Amniotic stem cell (primary cell): ENCODE results near the gene CD274.
"Not testable (repeated sequence)": the region's sequence is repeated elsewhere in the genome, so short reads cannot be mapped to it uniquely, and the experiment has no call there.

Experiments used
- DNase-seq: peaks from one replicate; lab custom pipeline; 2025; lab: John Stamatoyannopoulos, UW

The CD274 gene

DNA sequence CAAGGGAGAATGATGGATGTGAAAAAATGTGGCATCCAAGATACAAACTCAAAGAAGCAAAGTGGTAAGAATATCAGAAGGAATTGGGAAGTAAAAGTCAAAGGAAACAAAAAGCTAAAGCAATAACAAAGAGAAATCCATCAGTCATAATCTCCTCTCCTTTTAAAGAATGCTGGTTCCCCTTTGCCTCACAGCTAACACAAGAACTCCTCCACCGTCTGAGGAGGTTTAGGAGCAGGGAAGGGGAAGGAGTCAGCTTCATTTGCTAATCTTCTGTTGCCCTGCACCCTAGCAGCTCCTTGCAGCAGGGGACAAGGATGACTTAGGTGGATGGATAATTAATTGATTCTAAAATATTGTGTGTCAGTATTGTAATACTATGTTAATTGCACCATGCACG, 16.4 kb downstream of the CD274 start:
- DNase-seq = no peak

DNA sequence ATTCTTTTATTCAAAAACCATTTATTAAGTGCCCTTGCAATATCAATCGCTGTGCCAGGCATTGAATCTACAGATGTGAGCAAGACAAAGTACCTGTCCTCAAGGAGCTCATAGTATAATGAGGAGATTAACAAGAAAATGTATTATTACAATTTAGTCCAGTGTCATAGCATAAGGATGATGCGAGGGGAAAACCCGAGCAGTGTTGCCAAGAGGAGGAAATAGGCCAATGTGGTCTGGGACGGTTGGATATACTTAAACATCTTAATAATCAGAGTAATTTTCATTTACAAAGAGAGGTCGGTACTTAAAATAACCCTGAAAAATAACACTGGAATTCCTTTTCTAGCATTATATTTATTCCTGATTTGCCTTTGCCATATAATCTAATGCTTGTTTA, 18.5 kb downstream of the CD274 start:
- DNase-seq = no peak

DNA sequence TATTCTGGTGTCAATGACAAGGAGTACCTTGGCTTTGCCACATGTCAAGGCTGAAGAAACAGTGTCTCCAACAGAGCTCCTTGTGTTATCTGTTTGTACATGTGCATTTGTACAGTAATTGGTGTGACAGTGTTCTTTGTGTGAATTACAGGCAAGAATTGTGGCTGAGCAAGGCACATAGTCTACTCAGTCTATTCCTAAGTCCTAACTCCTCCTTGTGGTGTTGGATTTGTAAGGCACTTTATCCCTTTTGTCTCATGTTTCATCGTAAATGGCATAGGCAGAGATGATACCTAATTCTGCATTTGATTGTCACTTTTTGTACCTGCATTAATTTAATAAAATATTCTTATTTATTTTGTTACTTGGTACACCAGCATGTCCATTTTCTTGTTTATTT, 19.8 kb downstream of the CD274 start:
- DNase-seq = no peak

DNA sequence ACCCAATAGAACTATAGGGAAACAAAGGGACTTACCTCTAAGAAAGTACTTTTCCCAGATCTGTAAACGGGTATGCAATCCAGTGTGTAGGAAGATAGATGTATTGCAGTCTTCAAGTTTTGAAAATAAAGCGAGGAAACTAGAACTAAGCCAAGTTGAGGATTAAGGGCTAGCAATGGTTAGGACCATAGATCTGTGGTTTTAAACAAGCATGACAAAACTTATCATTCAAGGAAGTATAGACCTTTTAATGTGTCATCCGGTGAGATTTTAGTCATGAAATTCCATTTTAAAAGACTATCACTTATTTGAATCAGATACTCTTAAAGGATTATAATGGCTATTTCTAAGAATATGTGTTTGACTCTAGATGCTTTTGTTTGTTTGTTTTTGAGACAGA, 20.5 kb downstream of the CD274 start:
- no peak for DNase-seq

DNA sequence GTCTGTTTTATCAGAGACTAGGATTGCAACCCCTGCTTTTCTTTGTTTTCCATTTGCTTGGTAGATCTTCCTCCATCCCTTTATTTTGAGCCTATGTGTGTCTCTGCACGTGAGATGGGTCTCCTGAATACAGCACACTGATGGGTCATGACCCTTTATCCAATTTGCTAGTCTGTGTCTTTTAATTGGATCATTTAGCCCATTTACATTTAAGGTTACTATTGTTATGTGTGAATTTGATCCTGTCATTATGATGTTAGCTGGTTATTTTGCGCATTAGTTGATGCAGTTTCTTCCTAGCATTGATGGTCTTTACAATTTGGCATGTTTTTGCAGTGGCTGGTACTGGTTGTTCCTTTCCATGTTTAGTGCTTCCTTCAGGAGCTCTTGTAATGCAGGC, 25.3 kb downstream of the CD274 start:
- not testable (repeated sequence) for DNase-seq

DNA sequence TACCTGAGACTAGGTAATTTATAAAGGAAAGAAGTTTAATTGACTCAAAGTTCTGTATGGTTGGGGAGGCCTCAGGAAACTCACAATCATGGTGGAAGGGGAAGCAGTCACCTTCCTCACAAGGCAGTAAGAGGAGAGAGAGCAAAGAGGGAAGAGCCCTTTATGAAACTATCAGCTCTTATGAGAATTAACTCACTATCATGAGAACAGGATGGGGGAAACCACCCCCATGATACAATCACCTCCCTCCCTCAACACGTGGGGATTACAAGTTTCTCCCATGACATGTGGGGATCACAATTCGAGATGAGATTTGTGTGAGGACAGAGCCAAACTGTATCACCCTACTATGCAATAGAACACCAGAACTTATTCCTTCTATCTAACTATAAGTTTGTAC, 27.9 kb downstream of the CD274 start:
- DNase-seq = no peak

DNA sequence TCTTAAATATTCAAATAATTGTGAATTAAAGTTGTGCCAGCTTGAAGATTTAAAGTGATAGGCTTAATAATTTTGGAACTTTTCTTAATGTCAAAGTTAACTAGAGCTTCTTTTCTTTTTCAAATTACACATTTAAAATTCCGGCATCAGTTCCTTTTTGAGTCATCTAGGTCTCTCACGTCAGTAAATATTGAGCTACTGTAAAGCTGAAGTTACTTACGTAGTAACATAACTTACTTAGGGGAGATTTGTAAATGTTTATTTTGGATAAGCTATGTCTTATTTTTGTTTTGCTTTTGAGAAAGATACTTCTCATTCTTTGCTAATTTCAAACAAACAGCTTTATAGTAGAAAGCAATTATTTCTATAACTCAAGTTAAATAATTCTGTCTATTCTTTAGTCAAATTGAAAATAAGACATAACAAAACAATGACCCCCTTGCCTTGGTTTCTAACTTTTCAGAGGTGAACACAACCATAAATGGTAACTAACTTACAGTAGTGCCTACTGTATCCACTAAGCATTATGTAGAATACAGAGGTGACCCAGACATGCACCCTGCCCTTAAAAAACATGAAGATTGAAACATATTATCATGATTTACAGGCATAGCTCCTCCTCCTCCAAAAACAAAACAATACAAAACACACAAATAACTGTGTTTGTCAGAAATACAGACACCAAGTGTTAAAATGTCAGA, 29.8 kb downstream of the CD274 start:
- DNase-seq = no peak

DNA sequence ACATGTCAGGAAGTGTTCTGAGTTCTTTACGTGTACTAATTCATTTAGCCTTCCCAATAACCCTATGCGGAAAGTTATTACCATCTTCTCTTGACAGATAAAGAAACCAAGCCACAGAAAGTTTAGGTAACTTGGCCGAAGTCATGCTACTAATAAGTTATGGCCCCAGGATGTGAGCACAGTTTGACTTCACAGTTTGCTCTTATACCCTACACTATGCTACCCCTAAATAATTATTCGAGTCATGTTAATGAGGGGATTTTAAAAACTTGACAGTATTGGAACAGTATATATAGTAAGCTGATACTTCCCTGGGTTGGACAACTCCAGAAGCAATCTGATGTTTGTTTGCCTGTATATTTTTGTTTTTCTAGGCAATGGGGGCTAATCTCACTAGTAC, 30.6 kb downstream of the CD274 start:
- DNase-seq = no peak

DNA sequence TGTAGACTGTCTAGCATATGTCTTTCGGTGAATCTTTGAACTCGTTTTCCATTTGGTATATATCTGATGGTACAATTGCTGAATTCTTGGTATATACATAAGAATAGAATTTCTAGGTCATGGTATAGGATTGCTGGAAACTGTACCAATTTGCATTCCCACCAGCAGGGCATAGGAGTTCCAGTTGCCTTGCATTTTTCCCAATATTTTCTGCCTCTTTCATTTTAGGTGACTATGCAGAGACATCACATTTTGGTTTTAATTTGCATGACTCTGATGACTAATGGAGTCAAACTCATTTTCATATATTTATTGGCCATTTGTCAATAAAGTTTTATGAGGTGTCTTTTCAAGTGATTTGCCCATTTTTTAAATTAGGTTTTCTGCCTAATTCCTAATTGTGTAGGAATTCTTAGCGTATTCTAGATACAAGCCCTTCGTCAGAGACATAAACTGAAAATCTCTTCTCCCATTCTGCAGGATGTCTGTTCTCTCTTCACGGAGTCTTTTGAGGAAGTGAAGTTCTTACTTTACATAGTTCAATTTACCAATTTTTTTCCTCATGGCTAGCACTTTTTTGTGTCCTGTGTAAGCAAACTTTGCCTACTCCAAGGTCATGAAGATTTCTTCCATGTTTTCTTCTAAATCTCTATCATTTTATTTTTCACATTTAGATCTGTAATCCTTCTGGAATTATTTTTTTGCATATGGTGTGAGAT, 31.1 kb downstream of the CD274 start:
- DNase-seq = no peak

DNA sequence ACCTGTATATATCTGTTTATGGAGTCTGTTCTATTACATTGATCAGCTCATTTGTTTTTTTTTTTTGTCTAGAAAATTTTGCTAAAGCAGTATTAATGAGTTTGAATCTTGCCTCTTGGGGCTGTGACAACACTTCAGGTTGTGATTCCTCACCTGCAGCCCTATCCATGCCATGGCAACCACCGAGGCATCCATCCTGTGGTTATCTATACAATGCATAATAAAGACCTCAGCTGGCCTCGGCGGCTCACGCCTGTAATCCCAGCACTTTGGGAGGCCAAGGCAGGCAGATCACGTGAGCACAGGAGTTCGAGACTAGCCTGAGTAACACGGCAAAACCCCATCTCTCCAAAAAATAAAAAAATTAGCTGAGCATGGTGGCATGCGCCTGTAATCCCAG, 31.9 kb downstream of the CD274 start:
- DNase-seq = no peak

DNA sequence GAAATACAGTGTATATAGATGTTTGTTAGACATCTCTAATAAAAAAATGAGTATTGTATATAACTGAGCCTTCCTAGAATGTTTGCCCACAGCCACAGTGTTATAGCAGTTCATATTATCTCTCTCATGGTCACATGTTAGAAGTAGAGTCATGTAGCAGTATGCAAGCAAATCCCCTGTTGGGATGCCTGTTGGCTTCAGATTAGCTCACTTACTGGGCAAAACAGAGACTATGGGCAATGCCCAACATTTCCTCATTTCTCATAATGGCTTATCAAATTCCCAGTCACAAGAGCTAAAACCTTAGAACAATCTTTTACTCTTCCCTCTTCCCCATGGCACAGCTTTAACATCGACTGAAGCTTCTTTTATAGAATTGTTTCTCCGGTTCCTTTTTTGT, 33.0 kb downstream of the CD274 start:
- no peak for DNase-seq

DNA sequence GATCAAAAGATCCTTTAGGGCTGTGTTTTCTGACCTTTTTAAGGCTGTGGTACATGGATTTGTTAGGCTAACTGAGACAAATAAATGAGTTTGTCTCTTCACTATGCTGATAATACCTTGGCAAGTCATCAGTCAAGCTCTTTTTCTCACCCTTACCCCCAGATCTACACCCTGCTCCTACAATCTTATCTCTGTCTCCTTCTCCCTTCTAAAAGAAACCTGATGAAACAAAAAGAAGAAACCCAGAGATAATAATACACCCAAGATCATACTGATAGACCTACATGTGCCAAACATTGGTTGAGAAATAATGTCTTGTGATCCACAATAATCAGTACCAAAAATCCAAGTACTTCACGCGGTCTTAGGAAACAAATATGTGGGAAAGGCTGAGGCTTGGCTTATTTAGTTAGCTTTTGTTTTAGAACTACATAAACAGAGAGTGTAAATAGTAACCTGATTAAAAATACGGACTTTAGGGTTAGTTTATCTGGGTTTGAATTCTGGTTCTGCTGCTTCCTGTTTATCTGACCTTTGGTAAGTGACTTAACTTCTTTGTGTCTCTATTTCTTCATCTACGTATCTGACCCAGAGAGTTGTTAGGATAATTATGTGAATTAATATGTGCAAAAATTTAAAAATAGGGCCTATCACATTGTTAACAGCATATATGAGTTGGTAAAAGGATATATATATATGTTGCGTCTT, 35.2 kb downstream of the CD274 start:
- DNase-seq = no peak

DNA sequence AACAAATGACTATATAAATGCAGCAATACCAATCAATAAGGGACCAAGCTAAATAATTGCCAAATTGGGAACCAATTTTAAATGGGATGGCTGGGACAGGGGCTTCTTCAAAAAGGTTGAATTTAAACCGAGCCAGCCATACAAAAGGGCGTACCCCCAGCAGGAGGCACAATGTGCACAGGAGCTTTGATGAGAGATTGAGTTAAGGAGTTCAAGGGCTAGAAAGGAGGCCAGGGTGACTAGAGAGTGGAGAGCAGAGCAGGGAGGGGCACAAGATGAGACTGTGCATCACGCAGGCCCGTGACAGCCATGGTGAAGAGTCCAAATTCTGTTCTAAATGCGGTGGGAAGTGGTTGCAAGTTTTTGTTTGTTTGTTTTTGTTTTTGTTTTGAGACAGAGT, 36.6 kb downstream of the CD274 start:
- no peak for DNase-seq

DNA sequence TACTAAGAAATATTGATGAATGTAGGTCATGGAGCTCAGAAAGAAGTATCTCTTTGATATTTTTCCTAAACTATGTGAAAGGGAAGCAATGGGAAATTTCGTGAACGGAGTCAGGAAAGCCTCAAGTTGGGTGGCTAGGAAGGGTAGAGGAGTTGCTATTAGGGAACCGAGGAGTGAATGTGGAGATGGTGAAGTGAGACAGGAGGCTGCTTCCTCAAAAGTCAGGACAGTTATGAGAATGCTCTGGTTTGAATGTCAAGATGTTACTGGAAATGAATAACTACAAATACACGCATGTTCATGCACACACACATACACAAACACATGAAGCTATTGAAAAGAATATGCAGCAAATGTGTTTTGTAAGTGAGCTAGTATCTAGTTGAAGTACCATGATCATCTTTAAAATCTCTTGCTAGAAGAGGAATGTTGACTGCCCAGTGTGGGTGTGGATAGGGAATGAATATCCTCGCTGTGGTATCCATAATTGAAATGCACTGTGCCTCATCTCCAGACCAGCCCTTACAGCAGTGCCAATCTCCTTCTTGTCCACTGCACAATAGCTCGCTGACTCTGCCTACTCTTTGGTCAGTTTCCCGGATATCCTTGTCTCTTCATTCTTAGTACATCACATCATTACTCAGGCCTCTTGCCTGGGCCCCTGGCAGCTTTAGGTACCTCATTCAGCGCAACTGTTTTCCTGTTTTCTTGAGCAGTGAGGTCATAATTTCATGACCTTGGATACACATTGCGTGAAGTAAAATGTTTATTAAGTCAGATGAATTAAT, 38.1 kb downstream of the CD274 start:
- DNase-seq = no peak

DNA sequence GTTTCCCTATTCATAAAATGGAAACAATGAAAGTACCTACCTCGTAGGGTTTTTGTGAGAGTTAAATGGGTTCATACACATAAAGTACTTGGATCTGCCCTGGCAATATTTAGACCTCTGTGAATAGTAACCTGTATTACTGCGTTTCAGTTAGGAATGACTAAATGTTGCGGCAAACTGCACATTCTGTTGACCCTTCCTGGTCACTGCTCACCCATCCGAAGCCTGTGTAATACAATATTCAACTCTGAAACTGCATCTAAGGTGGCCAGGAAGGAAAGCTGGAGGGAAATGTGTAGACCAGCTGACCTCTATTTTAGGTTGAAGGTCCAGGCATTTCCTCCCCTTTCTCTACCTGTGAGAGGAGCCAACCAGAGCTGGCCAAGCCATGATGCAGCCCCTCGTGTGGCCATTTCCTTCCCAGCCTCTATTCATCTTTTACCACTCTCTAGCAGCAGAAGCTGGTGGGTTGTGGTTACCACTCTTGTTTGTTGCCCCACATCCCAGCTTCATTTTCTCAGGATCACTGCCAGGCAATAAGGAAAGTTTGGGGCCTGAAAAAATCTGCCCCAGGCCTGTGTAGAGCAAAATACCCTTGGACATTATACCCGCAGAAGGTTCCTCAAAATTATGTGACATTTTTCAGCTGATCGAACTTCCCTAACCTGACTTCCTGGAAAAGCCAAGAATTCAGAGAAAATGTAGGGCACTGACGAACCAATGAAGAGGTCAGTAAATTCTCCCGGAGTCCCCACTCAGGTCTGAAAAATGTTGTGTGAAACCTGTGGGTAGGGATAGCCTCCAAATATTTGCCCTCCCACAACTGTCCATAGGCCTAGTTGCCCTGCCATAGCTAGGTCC, 39.5 kb downstream of the CD274 start:
- no peak for DNase-seq

DNA sequence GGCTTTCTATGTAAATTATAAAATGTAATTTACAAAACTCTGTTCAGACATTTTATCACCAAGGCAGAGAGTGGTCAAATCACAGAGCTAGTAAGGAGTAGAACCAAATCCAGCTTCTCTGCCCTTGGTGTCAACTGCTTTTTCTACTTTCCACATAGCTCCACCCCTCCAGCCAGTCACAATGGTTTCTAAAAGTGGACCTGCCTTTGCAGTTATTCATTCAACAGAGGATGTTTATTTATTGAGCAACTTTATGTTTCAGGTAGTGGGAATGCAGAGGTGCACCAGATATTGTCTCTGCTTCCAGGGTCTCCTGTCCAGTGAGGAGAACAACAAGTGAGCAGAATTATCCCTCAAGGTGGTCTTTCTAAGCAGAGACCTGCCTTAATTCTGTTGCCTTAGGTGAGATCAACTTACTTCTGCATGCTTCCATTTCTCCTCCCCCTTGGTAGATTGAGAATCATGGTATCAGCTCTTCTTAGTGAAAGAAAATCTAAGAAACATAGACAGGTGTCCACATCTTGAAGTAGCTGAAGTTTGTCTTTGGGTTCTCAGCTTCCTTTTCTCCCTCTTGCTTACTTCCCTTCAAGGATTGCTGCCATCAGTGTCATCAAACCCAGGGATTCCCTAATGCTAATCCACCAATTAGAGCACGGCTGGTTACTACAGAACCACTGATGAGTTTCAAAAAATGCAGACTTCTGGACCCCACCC, 42.8 kb downstream of the CD274 start:
- no peak for DNase-seq

DNA sequence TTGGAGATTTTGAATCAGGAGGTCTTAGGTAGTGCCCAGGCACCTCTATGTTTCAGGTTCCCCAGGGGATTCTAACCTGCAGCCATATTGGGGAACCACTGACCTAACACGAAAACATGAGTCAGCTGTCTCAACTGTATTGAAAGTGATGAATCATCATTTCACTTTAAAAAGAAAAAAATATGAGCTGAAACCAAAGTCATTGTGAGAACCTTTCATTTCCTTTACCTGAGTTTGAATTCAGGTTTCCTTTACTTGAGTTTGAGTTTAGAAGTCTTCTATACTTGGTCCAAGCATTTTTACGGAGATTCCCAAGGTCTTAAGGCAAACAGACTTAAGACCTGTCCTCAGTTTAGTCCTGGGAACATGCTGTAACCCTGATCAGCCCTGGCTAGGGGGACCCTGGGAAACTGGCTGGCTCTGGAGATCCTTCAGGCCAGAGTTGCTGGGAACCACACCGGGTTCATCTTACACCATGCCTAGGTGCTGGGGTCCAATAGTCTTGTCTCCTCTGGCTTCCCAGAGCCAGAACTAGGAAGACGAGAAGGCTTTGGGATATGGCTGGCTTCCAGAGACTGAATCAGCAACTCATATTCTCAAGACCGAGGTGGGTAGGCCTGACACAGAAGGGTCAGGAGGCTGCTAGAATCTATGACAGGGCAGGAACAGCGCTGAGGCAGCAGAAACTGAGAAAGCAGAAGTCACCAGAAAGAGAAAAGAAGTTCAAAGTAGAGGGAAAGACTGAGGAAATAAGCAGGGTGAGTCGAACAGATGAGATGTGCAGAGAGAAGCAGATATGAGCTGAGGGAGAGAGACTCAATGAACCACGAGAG, 43.6 kb downstream of the CD274 start:
- peak; percentile 51 for DNase-seq

DNA sequence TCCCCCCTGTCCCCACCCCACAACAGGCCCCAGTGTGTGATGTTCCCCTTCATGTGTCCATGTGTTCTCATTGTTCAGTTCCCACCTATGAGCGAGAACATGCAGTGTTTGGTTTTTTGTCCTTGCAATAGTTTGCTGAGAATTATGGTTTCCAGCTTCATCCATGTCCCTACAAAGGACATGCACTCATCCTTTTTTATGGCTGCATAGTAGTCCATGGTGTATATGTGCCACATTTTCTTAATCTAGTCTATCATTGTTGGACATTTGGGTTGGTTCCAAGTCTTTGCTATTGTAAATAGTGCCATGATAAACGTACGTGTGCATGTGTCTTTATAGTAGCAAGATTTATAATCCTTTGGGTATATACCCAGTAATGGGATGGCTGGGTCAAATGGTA, 44.4 kb downstream of the CD274 start:
- DNase-seq = not testable (repeated sequence)

DNA sequence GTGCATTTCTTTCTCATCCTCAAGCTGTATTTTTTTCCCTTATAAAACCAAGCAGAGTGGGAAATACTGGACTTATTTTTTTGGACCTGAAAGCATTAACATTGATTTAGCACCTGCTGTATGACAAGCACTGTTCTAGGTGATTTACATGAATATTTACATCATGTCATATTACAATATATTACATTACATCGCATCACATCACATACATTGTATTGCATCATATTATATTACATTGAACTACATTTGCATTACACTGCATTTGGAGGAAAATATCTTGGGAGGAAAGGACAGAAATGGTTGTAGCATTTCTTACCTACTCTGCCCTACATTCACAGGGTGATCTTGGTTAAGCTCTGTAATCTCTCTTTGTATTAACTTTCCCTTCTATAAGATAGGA, 48.8 kb downstream of the CD274 start:
- no peak for DNase-seq

DNA sequence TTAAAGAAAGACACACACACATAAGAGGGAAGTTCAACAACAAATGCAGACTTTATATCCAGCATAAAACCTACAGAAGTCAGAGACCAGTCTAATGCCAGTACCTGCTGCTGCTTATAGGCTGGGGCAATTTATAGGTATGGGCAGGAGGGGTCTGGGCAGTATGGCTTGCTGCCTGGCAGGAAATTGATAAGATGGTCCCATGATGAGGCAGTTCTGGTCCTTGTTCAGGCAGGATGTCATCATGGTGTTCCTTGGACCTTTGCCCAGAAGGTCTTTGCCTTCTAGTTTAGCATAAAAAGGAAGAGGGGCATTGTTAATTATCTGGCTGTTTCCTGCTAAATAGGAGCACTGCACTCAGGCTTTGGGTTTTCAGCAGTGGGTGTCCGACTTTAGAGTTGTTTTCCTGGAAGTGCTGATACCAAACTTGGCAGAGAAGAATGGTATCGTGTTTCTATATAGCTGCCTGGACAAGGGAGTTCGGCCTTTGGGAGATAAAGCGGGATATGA, 49.6 kb downstream of the CD274 start:
- DNase-seq = peak; percentile 10
